H1 (cell line): ENCODE measurements around the gene TMPRSS2. TPM values are rescaled to one million over a fixed set of nuclear protein-coding genes. Genes with fewer than 3 reads are reported as not detected.

Experiments
- ASH2L ChIP-seq: fragments of 200-600, 300-600 bp; sonication (generic); IDR thresholded peaks from one replicate; pipeline ENCODE4 v1.7.1; 2017; ENCODE audit warnings: low read length
- CBX5 ChIP-seq: fragments of 300-800, 300-1000 bp; sonication (generic); IDR thresholded peaks from 2 replicates; pipeline ENCODE4 v1.7.1; 2016; ENCODE audit warnings: antibody characterized with exemption, low read length, low read depth
- CHD2 ChIP-seq: IDR thresholded peaks from 2 replicates; pipeline ENCODE4 v1.6.1; 2012; ENCODE audit warnings: low read length, improper control_type of control experiment
- NANOG ChIP-seq: IDR thresholded peaks from 2 replicates; pipeline ENCODE4 v1.6.1; 2011; ENCODE audit warnings: low read length, low read depth, mild to moderate bottlenecking, inconsistent platforms; ENCODE audit not compliant: insufficient read depth, poor library complexity, severe bottlenecking
- POLR2A ChIP-seq, 2 experiments: IDR thresholded peaks; 1 replicate in 1 of 2; 2 replicates in 1 of 2; pipeline ENCODE4 v1.6.1; 2011; ENCODE audit warnings: low read depth in 2 of 2, low read length in 2 of 2, mild to moderate bottlenecking in 2 of 2; ENCODE audit errors: control extremely low read depth in 1 of 2
- SIN3A ChIP-seq, 2 experiments: IDR thresholded peaks in 1 of 2; conservative IDR thresholded peaks in 1 of 2; 2 replicates each; pipeline ENCODE4 v1.6.1; 2011 to 2012; ENCODE audit warnings: low read length in 2 of 2, improper control_type of control experiment in 1 of 2, low read depth in 1 of 2, mild to moderate bottlenecking in 1 of 2
- TEAD4 ChIP-seq: IDR thresholded peaks from 2 replicates; pipeline ENCODE4 v1.6.1; 2012; ENCODE audit warnings: low read depth, low read length, inconsistent platforms, mixed read lengths
- polyA plus RNA-seq, 7 experiments: library from polyadenylated mRNA; depleted of rRNA in 3 of 7; stranded (reverse) in 5 of 7; unstranded in 2 of 7; fragments of >200 nt in 5 of 7; fragments of 200-250 nt in 2 of 7; gene quantifications; 1 replicate in 5 of 7; 2 replicates in 1 of 7; 4 replicates in 1 of 7; pipeline versions ENCODE4 v1.2.1 to v1.2.3, GENCODE V29; 2011 to 2013; ENCODE audit warnings: missing spikeins in 2 of 7, mixed read lengths in 2 of 7
- total RNA-seq: library from RNA; stranded (reverse); fragmentation: NEBNext Ultra II Directional; extraction: Animal tissue kit (Norgen Biotek cat#: 25700); gene quantifications from 2 replicates; pipeline ENCODE4 v1.2.1, GENCODE V29; 2021
- TF ChIP-seq, protein P1 (sequence below): fragments of 300-600 bp; sonication (generic); IDR thresholded peaks from 2 replicates; pipeline ENCODE4 v1.7.1; 2012; ENCODE audit warnings: low read length, moderate library complexity, mild to moderate bottlenecking, inconsistent platforms; ENCODE audit not compliant: insufficient replicate concordance

The TMPRSS2 gene
- total and polyA plus RNA-seq, 2 of the 8 experiments (the other 6 are each of a cell fraction or from before 2014, with no cell fraction given): 9.2 to 11.0 TPM

DNA sequence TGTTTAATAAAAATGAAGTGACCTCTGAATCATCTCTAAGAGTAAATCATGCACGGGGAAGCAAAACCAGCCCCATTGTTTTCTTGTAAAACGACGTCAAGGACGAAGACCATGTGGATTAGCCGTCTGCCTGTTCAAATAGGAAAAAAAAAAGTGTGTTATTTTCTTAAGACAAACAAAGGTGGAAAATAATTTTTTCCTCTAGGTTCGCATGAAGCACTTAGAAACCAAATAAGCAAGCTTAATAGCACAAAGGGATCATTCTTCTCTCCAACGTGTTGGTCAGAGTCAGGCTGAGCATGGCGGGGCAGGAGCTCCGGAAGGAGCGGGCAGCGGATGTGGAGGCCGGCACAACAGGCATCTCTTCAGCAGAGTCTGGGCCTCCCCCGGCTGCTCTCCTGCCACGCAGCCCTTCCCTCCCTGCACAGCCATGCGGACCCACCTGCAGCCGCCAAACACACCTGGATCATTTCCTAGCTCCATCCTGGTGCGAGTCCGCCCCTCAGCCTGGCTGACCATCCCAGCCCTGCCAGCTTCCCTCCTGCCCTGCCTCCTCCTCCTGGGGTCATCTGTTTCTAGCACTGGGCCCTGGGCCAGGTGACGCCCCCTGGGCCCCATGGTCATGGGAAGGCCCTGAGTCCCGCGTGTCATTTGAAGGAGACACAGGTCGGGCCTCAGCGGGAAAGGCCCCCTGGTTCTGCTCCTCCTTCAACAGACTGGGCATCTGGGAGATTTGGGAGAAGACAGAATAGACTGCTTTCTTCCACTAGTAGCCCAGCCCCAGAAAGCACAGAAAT lies 41.7 kb downstream of the TMPRSS2 start (continued):
- TF ChIP-seq, protein P1, sequence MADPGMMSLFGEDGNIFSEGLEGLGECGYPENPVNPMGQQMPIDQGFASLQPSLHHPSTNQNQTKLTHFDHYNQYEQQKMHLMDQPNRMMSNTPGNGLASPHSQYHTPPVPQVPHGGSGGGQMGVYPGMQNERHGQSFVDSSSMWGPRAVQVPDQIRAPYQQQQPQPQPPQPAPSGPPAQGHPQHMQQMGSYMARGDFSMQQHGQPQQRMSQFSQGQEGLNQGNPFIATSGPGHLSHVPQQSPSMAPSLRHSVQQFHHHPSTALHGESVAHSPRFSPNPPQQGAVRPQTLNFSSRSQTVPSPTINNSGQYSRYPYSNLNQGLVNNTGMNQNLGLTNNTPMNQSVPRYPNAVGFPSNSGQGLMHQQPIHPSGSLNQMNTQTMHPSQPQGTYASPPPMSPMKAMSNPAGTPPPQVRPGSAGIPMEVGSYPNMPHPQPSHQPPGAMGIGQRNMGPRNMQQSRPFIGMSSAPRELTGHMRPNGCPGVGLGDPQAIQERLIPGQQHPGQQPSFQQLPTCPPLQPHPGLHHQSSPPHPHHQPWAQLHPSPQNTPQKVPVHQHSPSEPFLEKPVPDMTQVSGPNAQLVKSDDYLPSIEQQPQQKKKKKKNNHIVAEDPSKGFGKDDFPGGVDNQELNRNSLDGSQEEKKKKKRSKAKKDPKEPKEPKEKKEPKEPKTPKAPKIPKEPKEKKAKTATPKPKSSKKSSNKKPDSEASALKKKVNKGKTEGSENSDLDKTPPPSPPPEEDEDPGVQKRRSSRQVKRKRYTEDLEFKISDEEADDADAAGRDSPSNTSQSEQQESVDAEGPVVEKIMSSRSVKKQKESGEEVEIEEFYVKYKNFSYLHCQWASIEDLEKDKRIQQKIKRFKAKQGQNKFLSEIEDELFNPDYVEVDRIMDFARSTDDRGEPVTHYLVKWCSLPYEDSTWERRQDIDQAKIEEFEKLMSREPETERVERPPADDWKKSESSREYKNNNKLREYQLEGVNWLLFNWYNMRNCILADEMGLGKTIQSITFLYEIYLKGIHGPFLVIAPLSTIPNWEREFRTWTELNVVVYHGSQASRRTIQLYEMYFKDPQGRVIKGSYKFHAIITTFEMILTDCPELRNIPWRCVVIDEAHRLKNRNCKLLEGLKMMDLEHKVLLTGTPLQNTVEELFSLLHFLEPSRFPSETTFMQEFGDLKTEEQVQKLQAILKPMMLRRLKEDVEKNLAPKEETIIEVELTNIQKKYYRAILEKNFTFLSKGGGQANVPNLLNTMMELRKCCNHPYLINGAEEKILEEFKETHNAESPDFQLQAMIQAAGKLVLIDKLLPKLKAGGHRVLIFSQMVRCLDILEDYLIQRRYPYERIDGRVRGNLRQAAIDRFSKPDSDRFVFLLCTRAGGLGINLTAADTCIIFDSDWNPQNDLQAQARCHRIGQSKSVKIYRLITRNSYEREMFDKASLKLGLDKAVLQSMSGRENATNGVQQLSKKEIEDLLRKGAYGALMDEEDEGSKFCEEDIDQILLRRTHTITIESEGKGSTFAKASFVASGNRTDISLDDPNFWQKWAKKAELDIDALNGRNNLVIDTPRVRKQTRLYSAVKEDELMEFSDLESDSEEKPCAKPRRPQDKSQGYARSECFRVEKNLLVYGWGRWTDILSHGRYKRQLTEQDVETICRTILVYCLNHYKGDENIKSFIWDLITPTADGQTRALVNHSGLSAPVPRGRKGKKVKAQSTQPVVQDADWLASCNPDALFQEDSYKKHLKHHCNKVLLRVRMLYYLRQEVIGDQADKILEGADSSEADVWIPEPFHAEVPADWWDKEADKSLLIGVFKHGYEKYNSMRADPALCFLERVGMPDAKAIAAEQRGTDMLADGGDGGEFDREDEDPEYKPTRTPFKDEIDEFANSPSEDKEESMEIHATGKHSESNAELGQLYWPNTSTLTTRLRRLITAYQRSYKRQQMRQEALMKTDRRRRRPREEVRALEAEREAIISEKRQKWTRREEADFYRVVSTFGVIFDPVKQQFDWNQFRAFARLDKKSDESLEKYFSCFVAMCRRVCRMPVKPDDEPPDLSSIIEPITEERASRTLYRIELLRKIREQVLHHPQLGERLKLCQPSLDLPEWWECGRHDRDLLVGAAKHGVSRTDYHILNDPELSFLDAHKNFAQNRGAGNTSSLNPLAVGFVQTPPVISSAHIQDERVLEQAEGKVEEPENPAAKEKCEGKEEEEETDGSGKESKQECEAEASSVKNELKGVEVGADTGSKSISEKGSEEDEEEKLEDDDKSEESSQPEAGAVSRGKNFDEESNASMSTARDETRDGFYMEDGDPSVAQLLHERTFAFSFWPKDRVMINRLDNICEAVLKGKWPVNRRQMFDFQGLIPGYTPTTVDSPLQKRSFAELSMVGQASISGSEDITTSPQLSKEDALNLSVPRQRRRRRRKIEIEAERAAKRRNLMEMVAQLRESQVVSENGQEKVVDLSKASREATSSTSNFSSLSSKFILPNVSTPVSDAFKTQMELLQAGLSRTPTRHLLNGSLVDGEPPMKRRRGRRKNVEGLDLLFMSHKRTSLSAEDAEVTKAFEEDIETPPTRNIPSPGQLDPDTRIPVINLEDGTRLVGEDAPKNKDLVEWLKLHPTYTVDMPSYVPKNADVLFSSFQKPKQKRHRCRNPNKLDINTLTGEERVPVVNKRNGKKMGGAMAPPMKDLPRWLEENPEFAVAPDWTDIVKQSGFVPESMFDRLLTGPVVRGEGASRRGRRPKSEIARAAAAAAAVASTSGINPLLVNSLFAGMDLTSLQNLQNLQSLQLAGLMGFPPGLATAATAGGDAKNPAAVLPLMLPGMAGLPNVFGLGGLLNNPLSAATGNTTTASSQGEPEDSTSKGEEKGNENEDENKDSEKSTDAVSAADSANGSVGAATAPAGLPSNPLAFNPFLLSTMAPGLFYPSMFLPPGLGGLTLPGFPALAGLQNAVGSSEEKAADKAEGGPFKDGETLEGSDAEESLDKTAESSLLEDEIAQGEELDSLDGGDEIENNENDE: no peak
- TF ChIP-seq SIN3A (conservative IDR thresholded peaks at IDR 0.05 in 1 of 2, IDR thresholded peaks at IDR 0.05 in 1 of 2; ENCODE audit: low read depth in 1 of 2, low read length in 2 of 2) (no peak), CHD2 (no peak), POLR2A (IDR thresholded peaks at IDR 0.05; ENCODE audit: control extremely low read depth in 1 of 2, low read depth in 2 of 2, low read length in 2 of 2) (no peak), TEAD4 (no peak), NANOG (no peak), ASH2L (no peak), CBX5 (no peak)
